HG03066 (cell line): ENCODE measurements around the gene CFAP20DC.
"Not testable (repeated sequence)": the region's sequence is repeated elsewhere in the genome, so short reads cannot be mapped to it uniquely, and the experiment has no call there.

Experiments used
- ATAC-seq: cut with Tn5 transposase; IDR thresholded peaks from one replicate; pipeline ENCODE4 v1.9.1; 2021; ENCODE audit warnings: low read depth; ENCODE audit not compliant: unreplicated experiment

The CFAP20DC gene

GRCh38 chr3:58707390-58707930 lies 342.4 kb downstream of the CFAP20DC start:
- ATAC-seq = no peak

- ATAC-seq = no peak
These were observed 343.2 kb downstream of the CFAP20DC start for GRCh38 chr3:58706395-58707167.

DNA sequence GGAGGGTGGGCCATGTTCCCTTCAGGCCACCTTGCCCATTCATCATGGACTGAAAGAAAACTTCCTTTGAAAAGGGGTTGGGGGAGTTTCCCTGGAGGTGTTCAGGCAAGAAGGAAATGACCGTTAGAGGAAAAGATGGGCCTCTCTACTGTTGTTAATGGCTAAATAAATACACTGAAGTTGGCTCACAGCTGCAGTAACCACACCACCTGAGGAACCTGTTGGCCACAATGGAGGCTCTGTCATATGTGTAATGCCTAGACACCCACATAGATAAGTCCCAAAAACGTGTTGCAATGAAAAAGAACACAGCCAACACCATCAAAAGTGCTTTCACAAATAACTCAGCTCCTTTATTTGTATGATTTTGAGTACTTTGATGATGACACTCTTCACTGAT lies 345.1 kb downstream of the CFAP20DC start:
- ATAC-seq = no peak

GRCh38 chr3:58704304-58704703 lies 345.5 kb downstream of the CFAP20DC start:
- not testable (repeated sequence) for ATAC-seq

DNA sequence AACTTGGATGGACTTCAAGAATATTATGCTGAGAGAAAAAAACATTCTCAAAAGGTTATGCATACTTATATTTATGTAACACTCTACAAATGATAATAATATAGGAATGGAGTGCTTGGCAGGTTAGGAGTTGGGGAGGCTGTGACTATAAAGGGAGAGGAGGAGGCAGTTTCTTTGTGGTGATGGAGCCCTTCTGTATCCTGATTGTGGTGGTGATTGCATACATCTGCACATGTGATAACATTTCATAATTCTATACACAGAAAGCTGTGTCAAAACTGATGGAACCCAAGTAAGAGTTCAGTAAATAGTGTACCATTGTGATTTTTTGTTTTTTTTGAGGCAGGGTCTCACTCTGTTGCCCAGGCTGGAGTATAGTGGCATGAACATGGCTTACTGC lies 351.6 kb downstream of the CFAP20DC start:
- ATAC-seq = no peak

GRCh38 chr3:58697561-58697960 lies 352.3 kb downstream of the CFAP20DC start:
- no peak for ATAC-seq

GRCh38 chr3:58696813-58697212 lies 353.0 kb downstream of the CFAP20DC start:
- ATAC-seq = not testable (repeated sequence)

DNA sequence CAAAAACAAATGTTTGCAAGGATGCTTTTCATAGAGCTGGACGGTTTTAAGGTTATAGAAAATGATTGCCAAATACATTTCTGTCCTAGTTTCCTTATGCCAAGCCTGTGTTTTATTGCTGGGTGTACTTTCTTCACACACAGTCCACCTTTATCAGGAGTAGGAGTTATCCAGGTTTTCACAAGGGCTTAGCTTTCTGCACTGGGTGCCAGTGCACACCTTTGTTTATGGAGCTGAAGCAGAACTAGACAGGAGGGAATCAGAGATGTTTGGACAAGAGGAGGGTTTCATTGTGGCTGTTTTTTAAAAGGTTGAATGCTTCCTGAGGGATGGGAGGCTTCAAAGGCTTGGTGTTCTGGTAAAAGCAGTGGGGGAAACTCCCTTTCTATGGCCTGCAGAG lies 353.7 kb downstream of the CFAP20DC start:
- ATAC-seq = no peak

DNA sequence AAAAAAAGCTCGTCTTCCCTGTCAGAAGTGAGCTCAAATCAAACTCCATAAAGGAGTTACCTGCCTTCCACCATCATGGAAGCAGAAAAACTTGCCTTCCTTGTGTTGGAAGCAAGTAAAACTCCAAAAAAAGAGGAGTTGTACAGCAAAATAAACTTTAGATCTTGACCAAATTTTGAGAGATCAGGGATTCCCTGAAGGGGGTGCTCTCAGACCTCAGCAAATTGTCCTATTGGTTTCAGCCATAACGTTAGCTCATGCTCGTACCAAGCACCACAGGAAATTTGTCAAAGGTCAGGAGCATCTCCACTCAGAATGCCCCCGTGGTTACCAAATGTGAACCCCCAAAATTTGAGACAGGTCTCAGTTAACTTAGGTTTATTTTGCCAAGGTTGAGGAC lies 354.5 kb downstream of the CFAP20DC start:
- not testable (repeated sequence) for ATAC-seq

DNA sequence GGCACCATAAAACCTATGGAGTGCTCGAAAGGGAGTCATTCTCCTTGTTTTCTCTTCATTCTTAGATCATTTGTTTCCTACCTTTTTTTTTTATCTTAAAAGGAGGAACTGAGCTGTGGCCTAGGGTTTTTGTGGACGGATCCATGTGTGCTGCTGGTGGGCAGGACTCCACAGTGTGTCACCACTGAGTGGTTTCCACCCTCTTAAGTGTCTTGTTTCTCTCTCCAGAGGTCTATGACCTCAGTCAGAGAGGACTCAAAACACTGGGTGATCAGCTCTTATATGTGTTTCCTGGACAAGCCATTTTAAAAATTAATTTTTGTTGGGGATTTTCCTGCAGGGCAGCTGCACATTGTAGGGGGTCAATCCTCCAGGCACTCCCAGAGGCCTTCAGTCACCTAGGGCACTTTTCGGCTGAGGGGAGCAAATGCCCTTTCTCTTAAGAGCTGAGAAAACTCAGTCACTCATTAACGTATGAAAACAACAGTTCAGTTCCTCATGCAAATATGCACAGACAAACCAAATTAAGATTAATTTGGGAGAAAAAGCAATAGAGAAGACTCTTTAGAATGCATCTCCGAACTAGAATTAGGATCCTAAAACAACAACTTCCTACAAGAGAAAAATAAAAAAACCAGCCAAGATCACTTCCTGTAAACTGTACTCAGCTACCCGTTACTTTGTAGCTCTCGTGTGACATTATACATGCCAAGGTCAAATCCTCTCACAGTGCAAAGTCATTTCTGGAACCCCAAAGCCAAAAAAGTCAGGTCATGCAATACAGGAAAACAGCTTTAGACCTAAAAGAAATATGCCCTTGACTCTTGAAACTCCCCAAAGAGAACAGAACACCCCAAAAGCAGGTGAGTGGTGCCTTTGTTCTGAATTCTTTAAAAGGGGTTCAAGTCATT lies 355.6 kb downstream of the CFAP20DC start:
- peak; percentile 52 for ATAC-seq

- ATAC-seq = no peak
These were observed 357.3 kb downstream of the CFAP20DC start for GRCh38 chr3:58692484-58692883.
